Caco-2 (cell line): Measurements from ENCODE around the gene NF2. TPM values are rescaled to one million over a fixed set of nuclear protein-coding genes. Genes with fewer than 3 reads are reported as not detected.
A peak's percentile ranks its signal among the peaks of the same experiment; 100 is the strongest.

ENCODE experiments used
- BruUV-seq: library from RNA; stranded (reverse); fragments of 400-500 nt; replicated peaks from 2 replicates; lab custom pipeline; 2021; lab: Mats Ljungman, UMichigan
- CTCF ChIA-PET: fragments of 300-600 bp; sonication (Branson Sonifier 250); formaldehyde crosslinking; loops from one replicate; lab custom pipeline; 2022; ENCODE audit warnings: antibody characterized with exemption; lab: Charles Lee
- POLR2A ChIA-PET: fragments of 300-600 bp; sonication (Branson Sonifier 250); formaldehyde crosslinking; loops from one replicate; lab custom pipeline; 2022; ENCODE audit warnings: antibody characterized with exemption; lab: Charles Lee
- DNase-seq, 2 experiments: peaks; one replicate each; pipeline versions ENCODE4 v3.0.0 to v3.0.0-alpha.2; 2020 to 2022
- H3K27me3 ChIP-seq: replicated peaks from 2 replicates; pipeline ENCODE4 v1.6.0; 2011; ENCODE audit warnings: low read length; ENCODE audit not compliant: control insufficient read depth, insufficient read depth
- H3K36me3 ChIP-seq: 2 replicates; pipeline ENCODE4 v1.5.1; 2011; ENCODE audit warnings: low read length; ENCODE audit not compliant: control insufficient read depth, insufficient read depth
- H3K4me1 ChIP-seq: fragments of 250-450 bp; sonication (Bioruptor Pico); 2 replicates; pipeline ENCODE4 v1.5.1; 2020; ENCODE audit warnings: mild to moderate bottlenecking
- H3K4me3 ChIP-seq: 2 replicates; pipeline ENCODE4 v1.5.1; 2011; ENCODE audit warnings: low read depth, mild to moderate bottlenecking, control low read depth, low read length
- H3K9me3 ChIP-seq: fragments of 250-450 bp; sonication (Bioruptor Pico); 2 replicates; pipeline ENCODE4 v1.5.1; 2020; ENCODE audit warnings: mild to moderate bottlenecking, moderate library complexity
- H3K27ac Mint-ChIP-seq: one replicate; pipeline ENCODE4 v1.8.0; 2022; ENCODE audit warnings: mixed read lengths; ENCODE audit not compliant: unreplicated experiment
- H3K27me3 Mint-ChIP-seq: one replicate; pipeline ENCODE4 v1.8.0; 2022; ENCODE audit warnings: mixed read lengths; ENCODE audit not compliant: insufficient read depth, unreplicated experiment
- H3K36me3 Mint-ChIP-seq: one replicate; pipeline ENCODE4 v1.8.0; 2022; ENCODE audit warnings: mild to moderate bottlenecking, mixed read lengths; ENCODE audit not compliant: insufficient read depth, unreplicated experiment
- H3K4me1 Mint-ChIP-seq: one replicate; pipeline ENCODE4 v1.8.0; 2022; ENCODE audit warnings: low read depth, mixed read lengths; ENCODE audit not compliant: unreplicated experiment
- H3K4me3 Mint-ChIP-seq: one replicate; pipeline ENCODE4 v1.8.0; 2022; ENCODE audit warnings: mild to moderate bottlenecking, moderate library complexity, mixed read lengths; ENCODE audit not compliant: unreplicated experiment
- H3K9me3 Mint-ChIP-seq: one replicate; pipeline ENCODE4 v1.8.0; 2022; ENCODE audit warnings: mixed read lengths; ENCODE audit not compliant: unreplicated experiment
- CTCF ChIP-seq, 2 experiments: fragments of 200-600 bp in 1 of 2; IDR thresholded peaks; 1 replicate in 1 of 2; 2 replicates in 1 of 2; pipeline versions ENCODE4 v1.5.1 to v1.8.0; 2011 to 2022; ENCODE audit warnings: antibody characterized with exemption in 1 of 2, control low read depth in 1 of 2, inconsistent platforms in 1 of 2, low read depth in 1 of 2, low read length in 1 of 2, mild to moderate bottlenecking in 1 of 2, moderate library complexity in 1 of 2; ENCODE audit not compliant: insufficient read depth in 1 of 2, severe bottlenecking in 1 of 2, unreplicated experiment in 1 of 2
- intact Hi-C: fragments of 100-400 bp; cut with micrococcal nuclease; formaldehyde crosslinking; loops from one replicate; pipeline ENCODE4 v1.10.0; 2022; ENCODE audit not compliant: unreplicated experiment
- total RNA-seq: library from RNA; stranded (reverse); gene quantifications from 2 replicates; pipeline ENCODE4 v1.2.3, GENCODE V29; 2022

Gene NF2
- total RNA-seq, 1 experiment from 2014 or later, result 53.2 TPM

- peaks cover 5% of the 10 kb centered on the region for H3K4me1 ChIP-seq
- Mint-ChIP-seq H3K9me3 (no peaks in the 10 kb centered on the region), H3K36me3 (no peaks in the 10 kb centered on the region), H3K27ac (no peak overlapping the region), H3K4me1 (no peaks in the 10 kb centered on the region), H3K27me3 (no peaks in the 10 kb centered on the region), H3K4me3 (no peak overlapping the region)
- no peaks in the 10 kb centered on the region for H3K27me3 ChIP-seq
- BruUV-seq, result no TSS peak
- intact Hi-C loops, result loop anchor here (2.0 to 10.0 kb wide), 2 partner anchors 304 to 388 kb away; no protein-coding TSS in a partner anchor
- ChIA-PET CTCF (interaction anchor here (0.6 to 2.2 kb wide), 3 partner anchors 11 to 388 kb away, joined by 4 to 17 read pairs (median 6); no protein-coding TSS in a partner anchor), POLR2A (no interaction called here)
- no peak overlapping the region for H3K4me3 ChIP-seq
- no peak for TF ChIP-seq CTCF (IDR thresholded peaks at IDR 0.05; ENCODE audit: insufficient read depth in 1 of 2, low read depth in 1 of 2, low read length in 1 of 2, severe bottlenecking in 1 of 2, unreplicated experiment in 1 of 2)
- DNase-seq, result no peak
- no peaks in the 10 kb centered on the region for H3K36me3 ChIP-seq
- H3K9me3 ChIP-seq, result no peaks in the 10 kb centered on the region
Observed at GRCh38 chr22:29700900-29701154, 97.4 kb downstream of the NF2 start.

- no peaks in the 10 kb centered on the region for H3K27me3 Mint-ChIP-seq
- H3K4me1 Mint-ChIP-seq, result no peaks in the 10 kb centered on the region
- H3K4me3 Mint-ChIP-seq, result no peak overlapping the region
- no peaks in the 10 kb centered on the region for H3K27me3 ChIP-seq
- no peaks in the 10 kb centered on the region for H3K36me3 ChIP-seq
- no peaks in the 10 kb centered on the region for H3K36me3 Mint-ChIP-seq
- H3K9me3 Mint-ChIP-seq, result no peaks in the 10 kb centered on the region
- H3K4me1 ChIP-seq, result peaks cover 5% of the 10 kb centered on the region
- peak; percentile 28 to 41 for TF ChIP-seq CTCF (IDR thresholded peaks at IDR 0.05; ENCODE audit: insufficient read depth in 1 of 2, low read depth in 1 of 2, low read length in 1 of 2, severe bottlenecking in 1 of 2, unreplicated experiment in 1 of 2)
- intact Hi-C loops, result loop anchor here (2.0 to 10.0 kb wide), 2 partner anchors 303 to 387 kb away; no protein-coding TSS in a partner anchor
- POLR2A ChIA-PET, result no interaction called here
- CTCF ChIA-PET, result interaction anchor here (0.6 to 2.2 kb wide), 5 partner anchors 10 to 387 kb away, joined by 3 to 17 read pairs (median 4); partner anchors contain the start of gene MTMR3
- H3K27ac Mint-ChIP-seq, result no peak overlapping the region
- no peaks in the 10 kb centered on the region for H3K9me3 ChIP-seq
- H3K4me3 ChIP-seq, result no peak overlapping the region
- no TSS peak for BruUV-seq
- peak in 1 of 2 experiments; percentile 47 for DNase-seq
Observed at GRCh38 chr22:29701155-29701999, 97.9 kb downstream of the NF2 start.

GRCh38 chr22:29702000-29702930 is 98.8 kb downstream of the NF2 start:
- DNase-seq, result peak in 1 of 2 experiments; percentile 26
- Histone ChIP-seq H3K4me1 (peaks cover 5% of the 10 kb centered on the region), H3K36me3 (no peaks in the 10 kb centered on the region), H3K9me3 (no peaks in the 10 kb centered on the region), H3K27me3 (no peaks in the 10 kb centered on the region), H3K4me3 (no peak overlapping the region)
- intact Hi-C loops, result loop anchor here (2.0 to 10.0 kb wide), 2 partner anchors 303 to 387 kb away; no protein-coding TSS in a partner anchor
- H3K27me3 Mint-ChIP-seq, result no peaks in the 10 kb centered on the region
- no TSS peak for BruUV-seq
- no peak overlapping the region for H3K27ac Mint-ChIP-seq
- ChIA-PET CTCF (interaction anchor here (1.1 to 2.2 kb wide), 2 partner anchors 302 to 386 kb away, joined by 3 to 17 read pairs; no protein-coding TSS in a partner anchor), POLR2A (no interaction called here)
- no peak for TF ChIP-seq CTCF (IDR thresholded peaks at IDR 0.05; ENCODE audit: insufficient read depth in 1 of 2, low read depth in 1 of 2, low read length in 1 of 2, severe bottlenecking in 1 of 2, unreplicated experiment in 1 of 2)
- H3K4me1 Mint-ChIP-seq, result no peaks in the 10 kb centered on the region
- H3K4me3 Mint-ChIP-seq, result no peak overlapping the region
- no peaks in the 10 kb centered on the region for H3K9me3 Mint-ChIP-seq
- no peaks in the 10 kb centered on the region for H3K36me3 Mint-ChIP-seq
